Measurements from ENCODE around the gene YY1. TPM values are rescaled to one million over a fixed set of nuclear protein-coding genes. Genes with fewer than 3 reads are reported as not detected.
"Not testable (repeated sequence)": the region's sequence is repeated elsewhere in the genome, so short reads cannot be mapped to it uniquely, and the experiment has no call there.

The YY1 gene
- total and polyA plus RNA-seq, 7 experiments from 2014 or later: 15.2 to 99.7 (median 72.1) TPM

DNA sequence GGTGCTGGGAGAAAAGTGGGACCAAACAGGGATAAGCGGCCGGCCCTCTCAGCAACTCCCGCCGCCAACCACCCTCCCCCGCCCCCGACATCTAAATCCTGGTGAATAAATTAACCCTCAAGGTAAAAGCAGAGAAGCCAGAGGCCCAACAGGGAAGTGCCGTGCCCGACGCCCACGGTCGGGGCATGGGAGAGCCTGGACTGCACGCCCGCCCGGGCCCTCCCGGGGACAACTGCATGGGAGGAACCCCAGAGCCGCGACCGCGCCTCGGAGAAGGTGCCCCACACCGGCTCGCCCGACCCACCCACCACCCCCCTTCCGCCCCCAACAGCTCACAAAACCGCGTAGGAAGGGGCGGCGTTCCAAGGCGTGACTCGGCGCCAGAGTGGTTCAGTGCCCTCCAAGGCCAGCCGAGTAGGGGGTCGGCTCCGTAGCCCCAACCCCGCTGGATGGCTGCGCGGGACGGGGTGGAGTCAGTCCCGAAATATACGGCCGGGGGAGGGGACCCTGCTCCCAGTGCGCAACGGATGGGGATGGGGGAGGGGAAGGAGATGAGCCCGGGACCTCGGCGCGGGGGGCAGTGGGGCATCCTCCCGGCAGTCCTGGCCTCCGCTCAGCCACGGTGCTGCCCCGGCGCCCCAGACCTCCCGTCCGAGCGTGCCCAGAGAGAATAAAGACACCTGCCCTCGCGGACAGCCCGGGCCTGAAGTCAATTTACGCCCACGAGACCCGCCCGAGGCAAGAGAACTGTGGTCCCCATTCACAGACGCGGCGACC lies 66.6 kb downstream of the YY1 start:
- POLR2A ChIA-PET: interaction anchor here (0.6 kb wide), 1 partner anchor 334 kb away, joined by 3 read pairs; no protein-coding TSS in a partner anchor
- Histone ChIP-seq H3K4me3 (ENCODE audit: low read length) (peak overlapping the region; percentile 59), H3K27me3 (ENCODE audit: control insufficient read depth in 2 of 2, insufficient read depth in 2 of 2, low read length in 2 of 2) (no peaks in the 10 kb centered on the region), H3K36me3 (ENCODE audit: control insufficient read depth in 2 of 3, insufficient read depth in 3 of 3, low read length in 3 of 3) (no peaks in the 10 kb centered on the region), H3K27ac (ENCODE audit: low read depth, low read length) (peak overlapping the region; percentile 51), H3K9me3 (ENCODE audit: control insufficient read depth in 2 of 3, low read length in 3 of 3) (no peaks in the 10 kb centered on the region), H3K4me1 (ENCODE audit: control insufficient read depth in 2 of 2, insufficient read depth in 2 of 2, low read length in 2 of 2) (peaks cover 4 to 7% of the 10 kb centered on the region in 2 donors)
- Mint-ChIP-seq H3K4me1 (peaks cover 0 to 24% (median 10%) of the 10 kb centered on the region in 7 donors), H3K9me3 (no peaks in the 10 kb centered on the region), H3K4me3 (peak overlapping the region; percentile 83 to 95 (median 88)), H3K27ac (peak overlapping the region in 4 of 9 donors; percentile 49 to 88 (median 66)), H3K36me3 (no peaks in the 10 kb centered on the region), H3K27me3 (peaks cover 0 to 34% (median 0%) of the 10 kb centered on the region in 5 donors)
- intact Hi-C loops (cut with micrococcal nuclease): loop anchor here (2.0 to 10.0 kb wide), 7 partner anchors 13 to 821 kb away; partner anchors contain the start of genes WDR25 (in 2 of the 2), CCNK (in 1 of the 2) and SETD3 (in 1 of the 2)
- CTCF ChIA-PET: interaction anchor here (0.6 kb wide), 1 partner anchor 61 kb away, joined by 3 read pairs; no protein-coding TSS in a partner anchor
- ATAC-seq: peak; percentile 6
- DNase-seq: peak in 4 of 9 donors; percentile 21 to 54 (median 34)

DNA sequence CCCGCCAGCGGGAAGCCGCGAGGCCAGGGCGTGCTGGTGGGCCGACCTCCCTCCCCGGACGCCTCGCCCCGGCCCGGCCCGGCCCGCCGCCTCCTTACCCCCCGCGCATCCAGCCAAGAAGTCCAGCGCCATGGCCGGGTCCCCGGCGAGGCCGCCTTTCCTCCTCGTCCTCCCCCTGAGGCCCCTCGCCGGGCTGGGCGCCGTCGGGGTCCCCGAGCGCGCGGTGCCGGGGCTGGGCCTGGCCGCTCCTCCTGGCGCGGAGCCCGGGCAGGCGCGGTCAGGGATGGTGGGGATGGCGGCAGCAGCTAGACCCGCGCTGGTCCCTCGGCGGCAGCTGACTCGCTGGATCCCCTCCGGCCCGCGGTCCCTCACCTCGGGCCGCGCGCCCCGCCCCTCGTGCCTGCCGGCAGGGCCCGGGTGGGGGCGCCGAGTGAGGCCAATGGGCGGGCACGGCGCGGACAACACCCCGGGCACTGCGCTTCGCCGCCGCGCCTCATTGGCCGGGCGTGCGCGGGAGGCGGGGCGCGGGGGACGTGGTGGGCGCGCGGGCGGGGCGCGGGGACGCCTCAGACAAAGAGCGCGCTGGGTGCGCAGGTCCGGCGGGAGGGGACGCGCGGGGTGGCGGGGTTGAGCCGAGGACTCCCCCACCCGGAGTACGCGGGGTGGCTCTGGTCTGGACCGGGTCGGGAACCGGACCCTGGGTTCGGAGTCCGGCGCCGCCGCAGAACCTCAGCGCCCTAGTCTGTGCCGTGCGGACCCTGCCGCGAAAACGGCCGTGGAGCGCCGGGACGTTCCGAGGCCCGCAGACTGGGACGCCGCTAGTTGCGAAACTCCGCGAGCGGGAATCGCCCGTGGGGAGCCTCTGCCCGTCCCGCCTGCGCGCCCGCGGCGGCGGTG lies 67.4 kb downstream of the YY1 start, which contains the start of gene SLC25A29:
Gene SLC25A29 (minus strand): TSS at position 344 of the 897 bp plus-strand sequence. CDS start 212 bp downstream, at position 132.
- ChIA-PET CTCF (no interaction called here), POLR2A (no interaction called here)
- peak; percentile 26 to 87 (median 39) for DNase-seq
- Histone ChIP-seq H3K36me3 (ENCODE audit: control insufficient read depth in 2 of 3, insufficient read depth in 3 of 3, low read length in 3 of 3) (no peaks in the 10 kb centered on the region), H3K27me3 (ENCODE audit: control insufficient read depth in 2 of 2, insufficient read depth in 2 of 2, low read length in 2 of 2) (no peaks in the 10 kb centered on the region), H3K27ac (ENCODE audit: low read depth, low read length) (peak within 1 kb of the TSS; percentile 51), H3K9me3 (ENCODE audit: control insufficient read depth in 2 of 3, low read length in 3 of 3) (no peaks in the 10 kb centered on the region), H3K4me1 (ENCODE audit: control insufficient read depth in 2 of 2, insufficient read depth in 2 of 2, low read length in 2 of 2) (peaks cover 4 to 7% of the 10 kb centered on the region in 2 donors), H3K4me3 (ENCODE audit: low read length) (peak within 1 kb of the TSS; percentile 59)
- Mint-ChIP-seq H3K36me3 (no peaks in the 10 kb centered on the region), H3K9me3 (no peaks in the 10 kb centered on the region), H3K4me1 (peaks cover 0 to 24% (median 10%) of the 10 kb centered on the region in 7 donors), H3K27ac (peak within 1 kb of the TSS in 4 of 9 donors; percentile 49 to 81 (median 56)), H3K4me3 (peak within 1 kb of the TSS; percentile 83 to 95 (median 88)), H3K27me3 (peaks cover 0 to 37% (median 0%) of the 10 kb centered on the region in 5 donors)
- intact Hi-C loops (cut with micrococcal nuclease): loop anchor here (2.0 to 10.0 kb wide), 6 partner anchors 22 to 822 kb away; partner anchors contain the start of genes CCNK (in 1 of the 2), SETD3 (in 1 of the 2) and WDR25 (in 1 of the 2)
- ATAC-seq: peak; percentile 93

DNA sequence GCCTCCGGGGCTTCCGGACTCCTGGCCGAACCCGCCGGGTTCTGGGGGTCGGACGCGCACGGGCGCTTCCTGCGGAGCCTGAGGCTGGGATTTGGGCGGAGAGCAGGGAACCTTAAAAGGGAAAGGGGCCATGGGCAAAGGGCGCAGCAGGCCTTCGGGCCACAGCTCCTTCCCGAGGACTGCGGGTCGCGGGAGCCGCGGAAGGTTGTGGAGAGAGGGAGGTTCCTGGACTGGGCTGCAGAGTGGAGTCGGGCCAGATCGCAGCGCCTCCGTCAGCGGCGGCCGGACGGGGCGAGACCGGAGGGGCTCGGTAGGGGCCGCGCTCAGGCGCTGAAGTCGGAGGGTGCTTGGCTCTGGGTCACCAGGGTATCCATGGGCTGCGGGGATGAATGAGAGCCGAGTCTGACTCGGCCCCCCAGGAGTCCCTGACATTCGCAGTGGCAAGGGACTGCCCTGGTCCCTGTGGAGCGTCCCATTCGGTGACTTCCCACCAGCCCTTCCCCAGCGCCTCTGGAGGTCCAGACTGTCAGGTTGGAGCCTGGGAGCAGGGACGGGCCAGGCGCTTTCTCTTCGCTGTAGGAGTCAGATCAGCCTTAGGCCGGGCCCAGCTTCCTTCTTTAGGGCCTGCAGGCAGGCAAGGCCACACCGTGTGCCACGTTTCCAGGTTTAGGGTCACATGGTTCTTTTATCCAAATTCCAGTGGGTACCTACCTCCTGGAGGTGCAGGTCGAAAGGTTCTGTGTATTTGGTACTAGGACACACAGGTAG lies 68.2 kb downstream of the YY1 start:
- Mint-ChIP-seq H3K4me1 (peaks cover 0 to 24% (median 13%) of the 10 kb centered on the region in 7 donors), H3K27ac (peak overlapping the region in 5 of 9 donors; percentile 11 to 62 (median 32)), H3K9me3 (no peaks in the 10 kb centered on the region), H3K36me3 (no peaks in the 10 kb centered on the region), H3K27me3 (peaks cover 0 to 43% (median 0%) of the 10 kb centered on the region in 5 donors), H3K4me3 (peak overlapping the region; percentile 54 to 91 (median 81))
- peaks cover 4 to 7% of the 10 kb centered on the region in 2 donors for H3K4me1 ChIP-seq (ENCODE audit: control insufficient read depth in 2 of 2, insufficient read depth in 2 of 2, low read length in 2 of 2)
- intact Hi-C loops (cut with micrococcal nuclease): loop anchor here (2.0 to 10.0 kb wide), 6 partner anchors 22 to 822 kb away; partner anchors contain the start of genes CCNK (in 1 of the 2), SETD3 (in 1 of the 2) and WDR25 (in 1 of the 2)
- no peaks in the 10 kb centered on the region for H3K9me3 ChIP-seq (ENCODE audit: control insufficient read depth in 2 of 3, low read length in 3 of 3)
- ATAC-seq: peak; percentile 4
- H3K27me3 ChIP-seq (ENCODE audit: control insufficient read depth in 2 of 2, insufficient read depth in 2 of 2, low read length in 2 of 2): no peaks in the 10 kb centered on the region
- DNase-seq: no peak
- ChIA-PET CTCF (no interaction called here), POLR2A (no interaction called here)
- no peaks in the 10 kb centered on the region for H3K36me3 ChIP-seq (ENCODE audit: control insufficient read depth in 2 of 3, insufficient read depth in 3 of 3, low read length in 3 of 3)
- peak overlapping the region; percentile 59 for H3K4me3 ChIP-seq (ENCODE audit: low read length)
- H3K27ac ChIP-seq (ENCODE audit: low read depth, low read length): no peak overlapping the region

DNA sequence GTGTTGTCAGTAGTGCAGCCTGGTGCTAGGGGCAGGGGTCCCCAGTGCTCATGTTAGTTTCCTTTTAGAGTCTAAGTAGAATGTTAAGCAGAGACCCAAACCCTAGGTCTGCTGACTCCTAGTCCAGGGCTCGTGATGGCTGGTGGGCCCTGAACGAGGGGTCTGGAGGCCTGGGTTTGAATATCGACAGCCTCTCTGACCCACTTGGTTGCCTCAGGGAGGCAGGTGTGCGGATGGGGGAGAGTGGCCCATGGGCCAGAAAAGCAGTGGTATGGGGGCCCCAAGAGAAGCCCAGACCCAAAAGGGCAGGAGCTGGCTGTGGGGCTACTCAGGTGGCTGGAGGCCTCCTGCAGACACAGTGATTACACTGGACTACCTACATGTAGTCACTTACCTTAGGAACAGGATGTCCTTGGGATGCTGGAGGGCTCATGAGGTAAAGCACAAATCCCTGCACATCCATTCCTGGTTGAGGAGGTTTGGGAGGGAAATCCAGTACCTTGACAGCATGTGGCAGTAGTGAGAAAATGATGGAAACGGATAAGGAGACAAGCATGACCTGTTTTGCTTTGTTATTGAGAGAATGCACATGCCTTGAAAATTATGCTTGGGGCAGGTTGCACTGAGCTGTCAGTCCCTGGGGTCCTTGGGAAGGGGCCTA lies 69.0 kb downstream of the YY1 start:
- no peak for ATAC-seq
- H3K4me3 ChIP-seq (ENCODE audit: low read length): no peak overlapping the region
- Mint-ChIP-seq H3K27me3 (peaks cover 0 to 49% (median 0%) of the 10 kb centered on the region in 5 donors), H3K9me3 (no peaks in the 10 kb centered on the region), H3K36me3 (no peaks in the 10 kb centered on the region), H3K4me3 (peak overlapping the region; percentile 38 to 91 (median 81)), H3K27ac (peak overlapping the region in 4 of 9 donors; percentile 13 to 62 (median 24)), H3K4me1 (peaks cover 0 to 24% (median 13%) of the 10 kb centered on the region in 7 donors)
- H3K27ac ChIP-seq (ENCODE audit: low read depth, low read length): no peak overlapping the region
- ChIA-PET CTCF (no interaction called here), POLR2A (no interaction called here)
- no peaks in the 10 kb centered on the region for H3K27me3 ChIP-seq (ENCODE audit: control insufficient read depth in 2 of 2, insufficient read depth in 2 of 2, low read length in 2 of 2)
- H3K9me3 ChIP-seq (ENCODE audit: control insufficient read depth in 2 of 3, low read length in 3 of 3): no peaks in the 10 kb centered on the region
- no peaks in the 10 kb centered on the region for H3K36me3 ChIP-seq (ENCODE audit: control insufficient read depth in 2 of 3, insufficient read depth in 3 of 3, low read length in 3 of 3)
- DNase-seq: no peak
- H3K4me1 ChIP-seq (ENCODE audit: control insufficient read depth in 2 of 2, insufficient read depth in 2 of 2, low read length in 2 of 2): peaks cover 4 to 7% of the 10 kb centered on the region in 2 donors
- intact Hi-C loops (cut with micrococcal nuclease): loop anchor here (2.0 to 10.0 kb wide), 6 partner anchors 23 to 823 kb away; partner anchors contain the start of genes CCNK (in 1 of the 2), SETD3 (in 1 of the 2) and WDR25 (in 1 of the 2)

DNA sequence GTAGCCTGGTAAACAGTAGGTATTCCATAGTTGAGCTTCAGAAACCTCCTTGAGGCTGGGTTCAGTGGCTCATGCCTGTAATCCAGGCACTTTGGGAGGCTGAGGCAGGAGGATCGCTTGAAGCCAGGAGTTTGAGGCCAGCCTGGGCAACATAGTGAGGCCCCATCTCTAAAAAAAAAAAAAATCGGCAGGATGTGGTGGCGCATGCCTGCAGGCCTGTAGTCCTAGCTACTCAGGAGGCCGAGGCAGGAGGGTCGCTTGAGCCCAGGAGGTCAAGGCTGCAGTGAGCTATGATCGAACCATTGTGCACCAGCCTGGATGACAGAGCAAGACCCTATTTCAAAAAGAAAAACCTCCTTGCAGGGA lies 69.5 kb downstream of the YY1 start:
- Mint-ChIP-seq H3K27me3 (peaks cover 0 to 49% (median 0%) of the 10 kb centered on the region in 5 donors), H3K4me3 (peak overlapping the region in 2 of 10 donors; percentile 18 to 56), H3K4me1 (peaks cover 0 to 20% (median 13%) of the 10 kb centered on the region in 7 donors), H3K27ac (peak overlapping the region in 1 of 9 donors; percentile 19)
- POLR2A ChIA-PET: interaction anchor here (0.8 kb wide), 1 partner anchor 1200 kb away, joined by 3 read pairs; no protein-coding TSS in a partner anchor
- H3K36me3 ChIP-seq (ENCODE audit: control insufficient read depth in 2 of 3, insufficient read depth in 3 of 3, low read length in 3 of 3); H3K27ac ChIP-seq (ENCODE audit: low read depth, low read length); H3K9me3 Mint-ChIP-seq; H3K4me1 ChIP-seq (ENCODE audit: control insufficient read depth in 2 of 2, insufficient read depth in 2 of 2, low read length in 2 of 2); H3K9me3 ChIP-seq (ENCODE audit: control insufficient read depth in 2 of 3, low read length in 3 of 3); DNase-seq; ATAC-seq; H3K27me3 ChIP-seq (ENCODE audit: control insufficient read depth in 2 of 2, insufficient read depth in 2 of 2, low read length in 2 of 2); H3K36me3 Mint-ChIP-seq; CTCF ChIA-PET; H3K4me3 ChIP-seq (ENCODE audit: low read length): not testable (repeated sequence)
- intact Hi-C loops (cut with micrococcal nuclease): loop anchor here (10.0 kb wide), 3 partner anchors 236 to 824 kb away; partner anchors contain the start of genes CCNK (in 1 of the 2) and SETD3 (in 1 of the 2)
